HCT116 (cell line): ENCODE measurements around the gene GNGT1. TPM values are rescaled to one million over a fixed set of nuclear protein-coding genes. Genes with fewer than 3 reads are reported as not detected.
"Not testable (repeated sequence)": the region's sequence is repeated elsewhere in the genome, so short reads cannot be mapped to it uniquely, and the experiment has no call there.

Experiments used
- ATAC-seq: fragments of 200-7000 bp; cut with Tn5 transposase; 2 replicates; pipeline ENCODE4 v1.9.1; 2020; ENCODE audit warnings: mild to moderate bottlenecking, moderate library complexity
- BruUV-seq: library from RNA; stranded (reverse); fragments of 400-500 nt; replicated peaks from 2 replicates; lab custom pipeline; 2021; lab: Mats Ljungman, UMichigan
- CTCF ChIA-PET: fragments of 300-600 bp; sonication (Branson Sonifier 250); formaldehyde crosslinking; loops from one replicate; lab custom pipeline; 2021; ENCODE audit warnings: antibody characterized with exemption; lab: Charles Lee
- POLR2A ChIA-PET: fragments of 300-600, 350-600 bp; sonication (Branson Sonifier 250); formaldehyde crosslinking; loops from one replicate; lab custom pipeline; 2021; ENCODE audit warnings: antibody characterized with exemption; lab: Charles Lee
- RAD21 ChIA-PET, 2 experiments: fragments of 300-600 bp; sonication (Branson Sonifier 250); formaldehyde crosslinking; loops; one replicate each; lab custom pipeline; 2023; ENCODE audit warnings: low total read pairs in 2 of 2; ENCODE audit not compliant: uncharacterized antibody in 2 of 2, unreplicated experiment in 2 of 2, low non-redundant PET in 1 of 2; lab: Charles Lee
- DNase-seq: peaks from one replicate; pipeline ENCODE4 v3.0.0-alpha.2; 2010; ENCODE audit warnings: low read depth, low spot score
- H2AFZ ChIP-seq: fragments of 200-600 bp; shearing (Covaris generic), sonication (generic); 2 replicates; pipeline ENCODE4 v1.6.1; 2017; ENCODE audit warnings: low read depth, mixed run types, mixed read lengths, antibody characterized with exemption, low read length; ENCODE audit not compliant: poor library complexity, severe bottlenecking
- H3K27ac ChIP-seq: 2 replicates; pipeline ENCODE4 v1.5.1; 2012; ENCODE audit warnings: low read depth, low read length
- H3K27me3 ChIP-seq: fragments of 200-600 bp; sonication (generic); 2 replicates; pipeline ENCODE4 v1.6.1; 2016; ENCODE audit warnings: mixed run types, low read length, mixed read lengths; ENCODE audit not compliant: insufficient read depth
- H3K36me3 ChIP-seq, 2 experiments: fragments of 200-500 bp in 1 of 2; fragments of 200-600 bp in 1 of 2; sonication (Bioruptor generic) in 1 of 2; sonication (generic) in 1 of 2; 2 replicates each; pipeline versions ENCODE4 v1.5.1 to v1.6.1; 2014 to 2016; ENCODE audit warnings: low read length in 2 of 2, inconsistent platforms in 1 of 2, mixed read lengths in 1 of 2, mixed run types in 1 of 2; ENCODE audit not compliant: insufficient read depth in 2 of 2, control insufficient read depth in 1 of 2
- H3K4me1 ChIP-seq, 2 experiments: fragments of 200-600 bp in 1 of 2; sonication (generic) in 1 of 2; 2 replicates each; pipeline versions ENCODE4 v1.5.1 to v1.6.1; 2012 to 2017; ENCODE audit warnings: low read length in 2 of 2, inconsistent platforms in 1 of 2, mild to moderate bottlenecking in 1 of 2, mixed read lengths in 1 of 2, mixed run types in 1 of 2, moderate library complexity in 1 of 2; ENCODE audit not compliant: insufficient read depth in 2 of 2, control insufficient read depth in 1 of 2
- H3K4me2 ChIP-seq: fragments of 200-600 bp; sonication (generic); 2 replicates; pipeline ENCODE4 v1.6.1; 2017; ENCODE audit warnings: mixed run types, low read length, mixed read lengths
- H3K4me3 ChIP-seq, 2 experiments: fragments of 200-600 bp in 1 of 2; sonication (generic) in 1 of 2; replicated peaks in 1 of 2; 2 replicates each; pipeline ENCODE4 v1.5.1; 2011 to 2016; ENCODE audit warnings: low read length in 2 of 2, control low read depth in 1 of 2, low read depth in 1 of 2, mild to moderate bottlenecking in 1 of 2, mixed read lengths in 1 of 2, mixed run types in 1 of 2
- H3K79me2 ChIP-seq: fragments of 200-600 bp; sonication (generic); 2 replicates; pipeline ENCODE4 v1.6.1; 2017; ENCODE audit warnings: mild to moderate bottlenecking, mixed run types, low read length, moderate library complexity, mixed read lengths; ENCODE audit not compliant: insufficient read depth
- H3K9ac ChIP-seq: fragments of 200-600 bp; sonication (generic); 2 replicates; pipeline ENCODE4 v1.6.1; 2016; ENCODE audit warnings: low read length, mixed read lengths
- H3K9me2 ChIP-seq: fragments of 200-600 bp; sonication (generic), shearing (Covaris generic); 2 replicates; pipeline ENCODE4 v1.6.1; 2017; ENCODE audit warnings: mixed run types, mild to moderate bottlenecking, moderate library complexity; ENCODE audit not compliant: insufficient read depth
- H3K9me3 ChIP-seq, 2 experiments: fragments of 200-500 bp in 1 of 2; fragments of 200-600 bp in 1 of 2; sonication (Bioruptor generic) in 1 of 2; sonication (generic) in 1 of 2; 2 replicates each; pipeline ENCODE4 v1.6.1; 2014 to 2017; ENCODE audit warnings: low read length in 2 of 2, mixed read lengths in 2 of 2, inconsistent platforms in 1 of 2, low read depth in 1 of 2, mild to moderate bottlenecking in 1 of 2, mixed run types in 1 of 2, moderate library complexity in 1 of 2; ENCODE audit not compliant: control insufficient read depth in 1 of 2, insufficient read depth in 1 of 2
- H4K20me1 ChIP-seq: fragments of 200-600 bp; sonication (generic), shearing (Covaris generic); 2 replicates; pipeline ENCODE4 v1.6.1; 2017; ENCODE audit warnings: mixed run types, mild to moderate bottlenecking, moderate library complexity; ENCODE audit not compliant: insufficient read depth
- CEBPB ChIP-seq: IDR thresholded peaks from 2 replicates; pipeline ENCODE4 v1.6.1; 2012; ENCODE audit warnings: low read depth
- ZBTB33 ChIP-seq: IDR thresholded peaks from 2 replicates; pipeline ENCODE4 v1.6.1; 2011; ENCODE audit warnings: mild to moderate bottlenecking, low read length, moderate library complexity; ENCODE audit not compliant: insufficient replicate concordance; ENCODE audit errors: extremely low read depth
- intact Hi-C: fragments of 100-400 bp; cut with micrococcal nuclease; formaldehyde crosslinking; loops from 2 replicates; pipeline ENCODE4 v1.10.0; 2022
- total RNA-seq: library from RNA; stranded (reverse); gene quantifications from one replicate; pipeline ENCODE4 v1.2.1, GENCODE V29; 2021; ENCODE audit not compliant: unreplicated experiment

Gene GNGT1
- total RNA-seq, 1 experiment from 2014 or later = 0.91 TPM

GRCh38 chr7:93914581-93915066 is 8.3 kb downstream of the GNGT1 start (continued):
- no peak for TF ChIP-seq ZBTB33
- TF ChIP-seq CEBPB = no peak

GRCh38 chr7:93915206-93915842 is 9.0 kb downstream of the GNGT1 start:
- H3K27me3 ChIP-seq, H2AFZ ChIP-seq, ATAC-seq, H3K9me2 ChIP-seq, H3K9me3 ChIP-seq, H3K9ac ChIP-seq, RAD21 ChIA-PET, H4K20me1 ChIP-seq, intact Hi-C loops, H3K79me2 ChIP-seq, H3K36me3 ChIP-seq, DNase-seq, BruUV-seq, POLR2A ChIA-PET, H3K4me3 ChIP-seq, H3K27ac ChIP-seq: not testable (repeated sequence)
- H3K4me2 ChIP-seq = peak overlapping the region; percentile 62; the same call in 1 of the 2 replicates
- H3K4me1 ChIP-seq = peaks cover 16 to 24% of the 10 kb centered on the region in 2 experiments; a peak in 3 of 4 replicates
- CTCF ChIA-PET = interaction anchor here (1.7 kb wide), 1 partner anchor 13 kb away, joined by 7 read pairs; no protein-coding TSS in a partner anchor

- H3K27ac ChIP-seq, H3K9me2 ChIP-seq, H3K4me3 ChIP-seq, H3K27me3 ChIP-seq, H3K9me3 ChIP-seq, BruUV-seq, H3K79me2 ChIP-seq, H3K4me2 ChIP-seq, ATAC-seq, H3K36me3 ChIP-seq, H4K20me1 ChIP-seq, intact Hi-C loops, H3K9ac ChIP-seq, RAD21 ChIA-PET, POLR2A ChIA-PET, H2AFZ ChIP-seq, DNase-seq: not testable (repeated sequence)
- CTCF ChIA-PET = interaction anchor here (1.7 kb wide), 1 partner anchor 13 kb away, joined by 7 read pairs; no protein-coding TSS in a partner anchor
- H3K4me1 ChIP-seq = peaks cover 11 to 19% of the 10 kb centered on the region in 2 experiments; a peak in 3 of 4 replicates
Observed at GRCh38 chr7:93915888-93916287, 9.5 kb downstream of the GNGT1 start.

GRCh38 chr7:93916315-93916714 is 9.9 kb downstream of the GNGT1 start:
- ATAC-seq, H3K4me3 ChIP-seq, CTCF ChIA-PET, H2AFZ ChIP-seq, RAD21 ChIA-PET, H3K27ac ChIP-seq, H4K20me1 ChIP-seq, H3K9ac ChIP-seq, POLR2A ChIA-PET, H3K27me3 ChIP-seq, H3K9me2 ChIP-seq, H3K9me3 ChIP-seq, intact Hi-C loops, H3K36me3 ChIP-seq, BruUV-seq, DNase-seq, H3K4me2 ChIP-seq, H3K79me2 ChIP-seq: not testable (repeated sequence)
- peaks cover 11 to 19% of the 10 kb centered on the region in 2 experiments; a peak in 3 of 4 replicates for H3K4me1 ChIP-seq
